H1 (cell line): Measurements from ENCODE around the gene CTIF. TPM values are rescaled to one million over a fixed set of nuclear protein-coding genes. Genes with fewer than 3 reads are reported as not detected.

ENCODE experiments used
- CTCF ChIA-PET: fragments of 300-600 bp; sonication (Branson Sonifier 250); formaldehyde crosslinking; loops from one replicate; lab custom pipeline; 2021; ENCODE audit not compliant: partially characterized antibody; lab: Charles Lee
- POLR2A ChIA-PET: fragments of 300-600 bp; sonication (Branson Sonifier 250); formaldehyde crosslinking; loops from one replicate; lab custom pipeline; 2021; ENCODE audit warnings: inconsistent platforms; ENCODE audit not compliant: partially characterized antibody; lab: Charles Lee
- DNase-seq, 2 experiments: peaks; one replicate each; pipeline versions ENCODE4 v3.0.0 to v3.0.0-alpha.2; 2010 to 2022; ENCODE audit warnings: low spot score in 2 of 2, low read depth in 1 of 2, mixed read lengths in 1 of 2
- FAIRE-seq: peaks from 2 replicates; lab custom pipeline; 2011; peaks lifted over from hg19 to GRCh38; lab: Jason Lieb, UNC
- H2AFZ ChIP-seq: 2 replicates; pipeline ENCODE4 v1.8.1; 2012; ENCODE audit warnings: low read length, inconsistent platforms
- H2AK5ac ChIP-seq: 2 replicates; pipeline ENCODE4 v1.6.1; 2013; ENCODE audit warnings: low read depth, low read length
- H2BK120ac ChIP-seq: replicated peaks from 2 replicates; pipeline ENCODE3; 2013; ENCODE audit warnings: low read depth, low read length, inconsistent platforms
- H2BK12ac ChIP-seq: 2 replicates; pipeline ENCODE4 v1.6.1; 2013; ENCODE audit warnings: low read depth, low read length
- H2BK15ac ChIP-seq: 2 replicates; pipeline ENCODE4 v1.6.1; 2013; ENCODE audit warnings: low read length
- H2BK20ac ChIP-seq: 2 replicates; pipeline ENCODE4 v1.6.1; 2013; ENCODE audit warnings: low read length
- H2BK5ac ChIP-seq: 2 replicates; pipeline ENCODE4 v1.6.1; 2013; ENCODE audit warnings: low read depth, low read length
- H3K14ac ChIP-seq: 2 replicates; pipeline ENCODE4 v1.6.1; 2013; ENCODE audit warnings: inconsistent platforms; ENCODE audit not compliant: insufficient read length
- H3K18ac ChIP-seq: 2 replicates; pipeline ENCODE4 v1.6.1; 2013; ENCODE audit warnings: low read length; ENCODE audit errors: extremely low read depth
- H3K23ac ChIP-seq: 2 replicates; pipeline ENCODE4 v1.6.1; 2013; ENCODE audit warnings: inconsistent platforms; ENCODE audit not compliant: insufficient read length
- H3K23me2 ChIP-seq: 2 replicates; pipeline ENCODE4 v1.6.1; 2013; ENCODE audit warnings: low read depth, low read length
- H3K27ac ChIP-seq: 2 replicates; pipeline ENCODE4 v1.6.1; 2011; ENCODE audit warnings: low read depth, low read length, inconsistent platforms
- H3K27me3 ChIP-seq, 4 experiments: replicated peaks in 1 of 4; 1 replicate in 1 of 4; 2 replicates in 3 of 4; pipeline versions ENCODE4 v1.6.1 to v1.8.1; 2011 to 2013; ENCODE audit warnings: low read length in 3 of 4, mild to moderate bottlenecking in 3 of 4, inconsistent platforms in 2 of 4, mixed read lengths in 2 of 4, moderate library complexity in 1 of 4; ENCODE audit not compliant: control insufficient read depth in 3 of 4, insufficient read depth in 3 of 4; ENCODE audit errors: extremely low read depth in 1 of 4
- H3K36me3 ChIP-seq, 4 experiments: 2 replicates each; pipeline versions ENCODE4 v1.6.1 to v1.8.1; 2011 to 2013; ENCODE audit warnings: mild to moderate bottlenecking in 4 of 4, low read length in 3 of 4, moderate library complexity in 2 of 4, control low read depth in 1 of 4, inconsistent platforms in 1 of 4; ENCODE audit not compliant: insufficient read depth in 4 of 4, control insufficient read depth in 2 of 4
- H3K4ac ChIP-seq: replicated peaks from 2 replicates; pipeline ENCODE3; 2013; ENCODE audit warnings: low read length, low read depth, mixed read lengths, inconsistent platforms; ENCODE audit not compliant: insufficient read length
- H3K4me1 ChIP-seq, 4 experiments: replicated peaks in 1 of 4; 1 replicate in 1 of 4; 2 replicates in 3 of 4; pipeline versions ENCODE4 v1.6.1 to v1.8.1; 2011 to 2013; ENCODE audit warnings: low read length in 3 of 4, inconsistent platforms in 2 of 4, mixed read lengths in 1 of 4; ENCODE audit not compliant: insufficient read depth in 4 of 4, control insufficient read depth in 3 of 4
- H3K4me2 ChIP-seq, 2 experiments: 2 replicates each; pipeline versions ENCODE4 v1.6.1 to v1.8.1; 2011 to 2013; ENCODE audit warnings: low read depth in 2 of 2, low read length in 2 of 2, control low read depth in 1 of 2, inconsistent platforms in 1 of 2, mild to moderate bottlenecking in 1 of 2; ENCODE audit not compliant: insufficient read depth in 1 of 2
- H3K4me3 ChIP-seq, 4 experiments: fragments of 200-600, 300-600 bp in 1 of 4; sonication (generic), shearing (Covaris generic), sonication (Bioruptor Twin) in 1 of 4; 2 replicates each; pipeline versions ENCODE4 v1.5.1 to v1.8.1; 2011 to 2016; ENCODE audit warnings: low read length in 4 of 4, low read depth in 3 of 4, control low read depth in 2 of 4, inconsistent platforms in 2 of 4, mild to moderate bottlenecking in 2 of 4, mixed read lengths in 1 of 4, moderate library complexity in 1 of 4; ENCODE audit not compliant: insufficient read depth in 2 of 4; ENCODE audit errors: extremely low read depth in 1 of 4
- H3K56ac ChIP-seq: replicated peaks from 2 replicates; pipeline ENCODE3; 2013; ENCODE audit warnings: low read depth, mild to moderate bottlenecking, mixed read lengths, low read length, inconsistent platforms; ENCODE audit not compliant: insufficient read length
- H3K79me1 ChIP-seq: 2 replicates; pipeline ENCODE4 v1.6.1; 2013; ENCODE audit warnings: low read depth, low read length, control low read depth
- H3K79me2 ChIP-seq, 2 experiments: 2 replicates each; pipeline versions ENCODE4 v1.6.1 to v1.8.1; 2012 to 2013; ENCODE audit warnings: low read length in 2 of 2, mild to moderate bottlenecking in 2 of 2, inconsistent platforms in 1 of 2; ENCODE audit not compliant: insufficient read depth in 2 of 2, control insufficient read depth in 1 of 2
- H3K9ac ChIP-seq, 4 experiments: replicated peaks in 1 of 4; 1 replicate in 1 of 4; 2 replicates in 3 of 4; pipeline versions ENCODE4 v1.6.1 to v1.8.1; 2011 to 2013; ENCODE audit warnings: low read depth in 3 of 4, low read length in 3 of 4, control low read depth in 2 of 4, mild to moderate bottlenecking in 2 of 4, moderate library complexity in 2 of 4, inconsistent platforms in 1 of 4; ENCODE audit errors: extremely low read depth in 1 of 4
- H3K9me3 ChIP-seq, 2 experiments: 2 replicates each; pipeline versions ENCODE4 v1.6.1 to v1.8.1; 2012 to 2013; ENCODE audit warnings: mild to moderate bottlenecking in 2 of 2, moderate library complexity in 2 of 2, control low read depth in 1 of 2, inconsistent platforms in 1 of 2, low read depth in 1 of 2, low read length in 1 of 2, mixed read lengths in 1 of 2; ENCODE audit not compliant: insufficient read depth in 2 of 2
- H4K20me1 ChIP-seq, 2 experiments: replicated peaks in 1 of 2; 2 replicates each; pipeline versions ENCODE3 to v1.8.1; 2011 to 2013; ENCODE audit warnings: inconsistent platforms in 2 of 2, low read length in 2 of 2, mild to moderate bottlenecking in 1 of 2; ENCODE audit not compliant: insufficient read depth in 2 of 2, control insufficient read depth in 1 of 2
- H4K5ac ChIP-seq: 2 replicates; pipeline ENCODE4 v1.6.1; 2013; ENCODE audit warnings: low read length, low read depth, mixed read lengths, inconsistent platforms; ENCODE audit not compliant: insufficient read length
- H4K8ac ChIP-seq: 2 replicates; pipeline ENCODE4 v1.8.0; 2013; ENCODE audit warnings: mild to moderate bottlenecking, moderate library complexity, low read length, inconsistent platforms; ENCODE audit not compliant: insufficient read depth; ENCODE audit errors: extremely low read depth
- H4K91ac ChIP-seq: replicated peaks from 2 replicates; pipeline ENCODE3; 2013; ENCODE audit warnings: low read length, mixed read lengths, inconsistent platforms; ENCODE audit not compliant: insufficient read length
- CBX5 ChIP-seq: fragments of 300-800, 300-1000 bp; sonication (generic); IDR thresholded peaks from 2 replicates; pipeline ENCODE4 v1.7.1; 2016; ENCODE audit warnings: antibody characterized with exemption, low read length, low read depth
- CHD1 ChIP-seq: IDR thresholded peaks from 2 replicates; pipeline ENCODE4 v1.6.1; 2012; ENCODE audit warnings: low read depth, low read length, improper control_type of control experiment
- EP300 ChIP-seq, 2 experiments: IDR thresholded peaks; 1 replicate in 1 of 2; 2 replicates in 1 of 2; pipeline ENCODE4 v1.6.1; 2011 to 2012; ENCODE audit warnings: low read depth in 2 of 2, low read length in 2 of 2, mild to moderate bottlenecking in 2 of 2, borderline replicate concordance in 1 of 2, inconsistent platforms in 1 of 2, moderate library complexity in 1 of 2
- GABPA ChIP-seq: IDR thresholded peaks from 2 replicates; pipeline ENCODE4 v1.6.1; 2011; ENCODE audit warnings: mild to moderate bottlenecking, low read length, moderate library complexity, borderline replicate concordance; ENCODE audit not compliant: insufficient read depth
- HDAC2 ChIP-seq, 2 experiments: fragments of 300-600 bp in 1 of 2; sonication (generic) in 1 of 2; IDR thresholded peaks; 2 replicates each; pipeline ENCODE4 v1.6.1; 2011 to 2012; ENCODE audit warnings: low read depth in 2 of 2, low read length in 2 of 2, mild to moderate bottlenecking in 2 of 2, moderate library complexity in 2 of 2, borderline replicate concordance in 1 of 2, inconsistent platforms in 1 of 2
- JUN ChIP-seq: IDR thresholded peaks from 2 replicates; pipeline ENCODE4 v1.6.1; 2011; ENCODE audit warnings: low read depth, mild to moderate bottlenecking, improper control_type of control experiment, low read length
- MAX ChIP-seq: IDR thresholded peaks from 2 replicates; pipeline ENCODE4 v1.6.1; 2012; ENCODE audit warnings: inconsistent platforms
- NRF1 ChIP-seq: IDR thresholded peaks from 2 replicates; pipeline ENCODE4 v1.6.1; 2011; ENCODE audit warnings: mild to moderate bottlenecking, low read depth, low read length, improper control_type of control experiment
- RNF2 ChIP-seq: fragments of 200-900, 300-1000 bp; sonication (generic); IDR thresholded peaks from 2 replicates; pipeline ENCODE4 v1.7.1; 2016; ENCODE audit warnings: borderline replicate concordance, low read depth, mild to moderate bottlenecking, antibody characterized with exemption, low read length; ENCODE audit not compliant: poor library complexity, severe bottlenecking; ENCODE audit errors: missing control alignments
- RXRA ChIP-seq: IDR thresholded peaks from 2 replicates; pipeline ENCODE4 v1.6.1; 2011; ENCODE audit warnings: low read depth, mild to moderate bottlenecking, low read length, moderate library complexity; ENCODE audit not compliant: insufficient read depth
- SP2 ChIP-seq: IDR thresholded peaks from 2 replicates; pipeline ENCODE4 v1.6.1; 2012; ENCODE audit warnings: mild to moderate bottlenecking, low read length, inconsistent platforms
- WGBS, 2 experiments: shearing (Covaris generic) in 1 of 2; methylation state at CpG; one replicate each; pipeline versions ENCODE4 v1.1.6 to v1.1.7; 2013 to 2015; ENCODE audit warnings: low lambda C conversion rate in 2 of 2, mixed read lengths in 2 of 2, inconsistent platforms in 1 of 2, low coverage in 1 of 2, missing lambda C conversion rate in 1 of 2; ENCODE audit not compliant: insufficient replicate concordance in 2 of 2, insufficient coverage in 1 of 2, insufficient read length in 1 of 2; ENCODE audit errors: extremely low coverage in 1 of 2, missing lambda C conversion rate in 1 of 2; 5-methylcytosine and 5-hydroxymethylcytosine counted together
- polyA plus RNA-seq, 7 experiments: library from polyadenylated mRNA; depleted of rRNA in 3 of 7; stranded (reverse) in 5 of 7; unstranded in 2 of 7; fragments of >200 nt in 5 of 7; fragments of 200-250 nt in 2 of 7; gene quantifications; 1 replicate in 5 of 7; 2 replicates in 1 of 7; 4 replicates in 1 of 7; pipeline versions ENCODE4 v1.2.1 to v1.2.3, GENCODE V29; 2011 to 2013; ENCODE audit warnings: missing spikeins in 2 of 7, mixed read lengths in 2 of 7
- total RNA-seq: library from RNA; stranded (reverse); fragmentation: NEBNext Ultra II Directional; extraction: Animal tissue kit (Norgen Biotek cat#: 25700); gene quantifications from 2 replicates; pipeline ENCODE4 v1.2.1, GENCODE V29; 2021

Gene CTIF
- total and polyA plus RNA-seq, 2 of the 8 experiments (the other 6 are each of a cell fraction or from before 2014, with no cell fraction given) = 9.0 to 17.8 TPM

DNA sequence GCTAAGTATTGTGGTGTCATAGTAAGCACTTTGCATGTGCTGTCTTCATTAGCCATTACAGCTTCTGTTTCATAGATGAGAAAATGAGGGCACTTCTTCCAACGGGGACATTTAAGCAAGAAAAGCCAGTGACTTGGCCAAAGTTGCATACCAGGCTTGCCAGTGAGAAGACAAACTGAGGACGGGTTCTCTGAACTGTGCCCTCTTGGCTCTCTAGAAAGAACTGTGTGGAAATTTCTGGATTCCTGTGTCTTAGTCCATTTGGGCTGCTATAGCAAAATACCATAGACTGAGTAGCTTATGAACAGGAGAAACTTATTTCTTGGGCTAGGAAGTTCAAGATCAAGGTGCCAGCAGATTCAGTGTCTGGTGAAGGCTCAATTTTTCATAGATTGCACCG lies 13.3 kb downstream of the CTIF start:
- Histone ChIP-seq H3K9me3 (no peaks in the 10 kb centered on the region), H3K4me1 (peaks cover 4 to 14% (median 14%) of the 10 kb centered on the region in 4 experiments), H3K56ac (no peak overlapping the region), H3K14ac (no peak overlapping the region), H3K9ac (no peak overlapping the region), H3K27ac (no peak overlapping the region), H2BK20ac (no peak overlapping the region), H3K18ac (no peak overlapping the region), H3K79me1 (peaks cover 10% of the 10 kb centered on the region), H2BK15ac (no peak overlapping the region), H2AK5ac (no peak overlapping the region), H3K4me2 (no peak overlapping the region), H3K36me3 (no peaks in the 10 kb centered on the region; a peak in 1 of 8 replicates), H3K23me2 (no peaks in the 10 kb centered on the region), H3K79me2 (peaks cover 7 to 38% of the 10 kb centered on the region in 2 experiments), H2BK12ac (no peak overlapping the region), H4K91ac (no peak overlapping the region), H3K23ac (no peak overlapping the region), H2BK120ac (no peak overlapping the region), H3K4me3 (no peak overlapping the region), H3K4ac (no peak overlapping the region), H4K5ac (no peak overlapping the region), H2AFZ (no peak overlapping the region), H4K20me1 (peaks cover 3 to 12% of the 10 kb centered on the region in 2 experiments), H3K27me3 (0 out of 7 replicates have a peak, but pooled peaks cover 0 to 3% (median 0%) of the 10 kb centered on the region in 4 experiments), H2BK5ac (no peak overlapping the region), H4K8ac (no peak overlapping the region)
- WGBS, 2 experiments = 98% methylated on average over 3 of the region's 3 CpGs; no CpG with 5 or more reads in 1 of the 2 experiments
- no peak for DNase-seq
- no peak for FAIRE-seq
- CTCF ChIA-PET = interaction anchor here (1.3 to 1.5 kb wide), 3 partner anchors 12 to 53 kb away, joined by 3 to 4 read pairs (median 3); no protein-coding TSS in a partner anchor
- POLR2A ChIA-PET = no interaction called here
- TF ChIP-seq RXRA (no peak), EP300 (IDR thresholded peaks at IDR 0.05; ENCODE audit: borderline replicate concordance in 1 of 2, low read depth in 2 of 2, low read length in 2 of 2) (no peak), HDAC2 (IDR thresholded peaks at IDR 0.05; ENCODE audit: borderline replicate concordance in 1 of 2, low read depth in 2 of 2, low read length in 2 of 2) (no peak), MAX (no peak), GABPA (no peak), JUN (no peak), NRF1 (no peak), CBX5 (no peak), CHD1 (no peak), RNF2 (no peak), SP2 (no peak)
